IMR-90 (cell line): ENCODE measurements around the gene URI1. TPM values are rescaled to one million over a fixed set of nuclear protein-coding genes. Genes with fewer than 3 reads are reported as not detected.

Experiments
- ATAC-seq: fragments of 200-7000 bp; cut with Tn5 transposase; 2 replicates; pipeline ENCODE4 v1.9.1; 2020; ENCODE audit warnings: low read depth, mild to moderate bottlenecking, moderate library complexity
- BruUV-seq: library from RNA; stranded (reverse); fragments of 400-500 nt; replicated peaks from 2 replicates; lab custom pipeline; 2021; lab: Mats Ljungman, UMichigan
- CTCF ChIA-PET: fragments of 300-600 bp; formaldehyde crosslinking; extraction: SDS; loops from one replicate; lab custom pipeline; 2021; ENCODE audit warnings: antibody characterized with exemption; lab: Yijun Ruan, JAX
- POLR2A ChIA-PET: fragments of 300-600 bp; sonication (Branson Sonifier 250); formaldehyde crosslinking; loops from one replicate; lab custom pipeline; 2022; ENCODE audit warnings: antibody characterized with exemption; ENCODE audit not compliant: unreplicated experiment; lab: Charles Lee
- DNase-seq: peaks from one replicate; pipeline ENCODE4 v3.0.0; 2013
- H2AFZ ChIP-seq: replicated peaks from 2 replicates; pipeline ENCODE3; 2013; ENCODE audit warnings: low read length, mild to moderate bottlenecking; ENCODE audit not compliant: poor library complexity
- H2AK5ac ChIP-seq: 2 replicates; pipeline ENCODE4 v1.6.1; 2013; ENCODE audit warnings: low read depth, low read length, inconsistent platforms
- H2AK9ac ChIP-seq: replicated peaks from 2 replicates; pipeline ENCODE3; 2013; ENCODE audit warnings: mild to moderate bottlenecking, low read depth, low read length, moderate library complexity; ENCODE audit not compliant: poor library complexity
- H2BK120ac ChIP-seq: 2 replicates; pipeline ENCODE4 v1.6.1; 2013; ENCODE audit warnings: low read depth, low read length, inconsistent platforms
- H2BK15ac ChIP-seq: 3 replicates; pipeline ENCODE4 v1.6.1; 2013; ENCODE audit warnings: low read depth, low read length, inconsistent platforms
- H2BK20ac ChIP-seq: 2 replicates; pipeline ENCODE4 v1.6.1; 2013; ENCODE audit warnings: low read depth, mild to moderate bottlenecking, inconsistent platforms, low read length, moderate library complexity
- H2BK5ac ChIP-seq: 2 replicates; pipeline ENCODE4 v1.6.1; 2013; ENCODE audit warnings: mild to moderate bottlenecking, low read depth, low read length, inconsistent platforms; ENCODE audit not compliant: poor library complexity, severe bottlenecking
- H3K14ac ChIP-seq: replicated peaks from 2 replicates; pipeline ENCODE4 v1.6.1; 2013; ENCODE audit warnings: low read depth, low read length, inconsistent platforms
- H3K18ac ChIP-seq: 2 replicates; pipeline ENCODE4 v1.6.1; 2013; ENCODE audit warnings: low read depth, low read length, control low read depth
- H3K23ac ChIP-seq: 2 replicates; pipeline ENCODE4 v1.6.1; 2013; ENCODE audit warnings: low read depth, low read length, inconsistent platforms
- H3K27ac ChIP-seq: 2 replicates; pipeline ENCODE4 v1.5.1; 2013; ENCODE audit warnings: mild to moderate bottlenecking, control low read depth, low read length; ENCODE audit not compliant: insufficient read depth
- H3K27me3 ChIP-seq: 2 replicates; pipeline ENCODE4 v1.6.1; 2013; ENCODE audit warnings: low read length; ENCODE audit not compliant: control insufficient read depth, insufficient read depth
- H3K36me3 ChIP-seq: 2 replicates; pipeline ENCODE4 v1.6.1; 2013; ENCODE audit warnings: low read length, mixed read lengths; ENCODE audit not compliant: control insufficient read depth, insufficient read depth
- H3K4ac ChIP-seq: 2 replicates; pipeline ENCODE4 v1.6.1; 2013; ENCODE audit warnings: low read depth, low read length, inconsistent platforms
- H3K4me1 ChIP-seq: 2 replicates; pipeline ENCODE4 v1.6.1; 2013; ENCODE audit warnings: low read length, mixed read lengths; ENCODE audit not compliant: control insufficient read depth, insufficient read depth
- H3K4me2 ChIP-seq: 2 replicates; pipeline ENCODE4 v1.6.1; 2013; ENCODE audit warnings: low read depth, mild to moderate bottlenecking, control low read depth, low read length, moderate library complexity
- H3K4me3 ChIP-seq: 2 replicates; pipeline ENCODE4 v1.5.1; 2013; ENCODE audit warnings: low read depth, mild to moderate bottlenecking, control low read depth, low read length, moderate library complexity; ENCODE audit not compliant: insufficient read depth
- H3K56ac ChIP-seq: 2 replicates; pipeline ENCODE4 v1.6.1; 2013; ENCODE audit warnings: low read length, inconsistent platforms; ENCODE audit not compliant: insufficient read depth; ENCODE audit errors: extremely low read depth
- H3K79me1 ChIP-seq, 2 experiments: 2 replicates each; pipeline ENCODE4 v1.6.1; 2013; ENCODE audit warnings: low read length in 2 of 2, inconsistent platforms in 1 of 2, low read depth in 1 of 2
- H3K9ac ChIP-seq: 2 replicates; pipeline ENCODE4 v1.6.1; 2013; ENCODE audit warnings: low read depth, low read length, control low read depth
- H3K9me1 ChIP-seq: 2 replicates; pipeline ENCODE4 v1.6.1; 2013; ENCODE audit warnings: low read length, inconsistent platforms; ENCODE audit not compliant: insufficient read depth
- H3K9me3 ChIP-seq: 2 replicates; pipeline ENCODE4 v1.6.1; 2013; ENCODE audit warnings: low read length; ENCODE audit not compliant: control insufficient read depth, insufficient read depth
- H4K20me1 ChIP-seq: 2 replicates; pipeline ENCODE4 v1.6.1; 2013; ENCODE audit warnings: low read length, inconsistent platforms; ENCODE audit not compliant: insufficient read depth
- H4K5ac ChIP-seq: 2 replicates; pipeline ENCODE4 v1.6.1; 2013; ENCODE audit warnings: mild to moderate bottlenecking, low read depth, low read length, control low read depth
- H4K8ac ChIP-seq, 2 experiments: 2 replicates each; pipeline ENCODE4 v1.6.1; 2013; ENCODE audit warnings: low read depth in 2 of 2, low read length in 2 of 2, control low read depth in 1 of 2, inconsistent platforms in 1 of 2
- H4K91ac ChIP-seq: 2 replicates; pipeline ENCODE4 v1.6.1; 2013; ENCODE audit warnings: low read depth, low read length, inconsistent platforms; ENCODE audit not compliant: insufficient read depth
- CEBPB ChIP-seq: IDR thresholded peaks from 2 replicates; pipeline ENCODE4 v1.6.1; 2012; ENCODE audit warnings: low read depth, low read length, improper control_type of control experiment
- MAZ ChIP-seq: IDR thresholded peaks from 2 replicates; pipeline ENCODE4 v1.6.1; 2012; ENCODE audit warnings: low read depth, mild to moderate bottlenecking, low read length, improper control_type of control experiment, moderate library complexity, borderline replicate concordance
- SMC3 ChIP-seq: fragments of 150-350 bp; IDR thresholded peaks from 2 replicates; pipeline ENCODE4 v1.6.1; 2016; ENCODE audit warnings: low read depth, mild to moderate bottlenecking, antibody characterized with exemption, low read length, moderate library complexity
- WGBS, 2 experiments: methylation state at CpG; one replicate each; pipeline versions ENCODE4 v1.1.5 to v1.1.7; 2013; ENCODE audit warnings: missing lambda C conversion rate in 2 of 2; ENCODE audit not compliant: insufficient read length in 1 of 2; ENCODE audit errors: extremely low coverage in 2 of 2; 5-methylcytosine and 5-hydroxymethylcytosine counted together
- dilution Hi-C: fragments of 300-500 bp; cut with HindIII; formaldehyde crosslinking; loops from one replicate; pipeline ENCODE4 v1.14.3; 2018; ENCODE audit warnings: low sequenced_read_pairs; ENCODE audit not compliant: unreplicated experiment
- in situ Hi-C: fragments of 300-500 bp; cut with MboI; formaldehyde crosslinking; loops from 3 replicates; pipeline ENCODE4 v1.14.3; 2019; ENCODE audit warnings: low sequenced_read_pairs, inconsistent platforms, mixed read lengths
- intact Hi-C: fragments of 100-400 bp; cut with micrococcal nuclease; formaldehyde crosslinking; loops from 2 replicates; pipeline ENCODE4 v1.10.0; 2022
- polyA plus RNA-seq, 3 experiments: library from polyadenylated mRNA; depleted of rRNA; stranded (reverse); fragments of >200 nt; gene quantifications; 2 replicates each; pipeline ENCODE4 v1.2.3, GENCODE V29; 2012; ENCODE audit warnings: low replicate concordance in 1 of 3
- total RNA-seq: library from RNA; depleted of rRNA; stranded (reverse); fragments of >200 nt; gene quantifications from 2 replicates; pipeline ENCODE4 v1.2.3, GENCODE V29; 2012

The URI1 gene
- total and polyA plus RNA-seq, 2 of the 4 experiments (the other 2 are of a cell fraction), result 43.2 to 45.3 TPM

DNA sequence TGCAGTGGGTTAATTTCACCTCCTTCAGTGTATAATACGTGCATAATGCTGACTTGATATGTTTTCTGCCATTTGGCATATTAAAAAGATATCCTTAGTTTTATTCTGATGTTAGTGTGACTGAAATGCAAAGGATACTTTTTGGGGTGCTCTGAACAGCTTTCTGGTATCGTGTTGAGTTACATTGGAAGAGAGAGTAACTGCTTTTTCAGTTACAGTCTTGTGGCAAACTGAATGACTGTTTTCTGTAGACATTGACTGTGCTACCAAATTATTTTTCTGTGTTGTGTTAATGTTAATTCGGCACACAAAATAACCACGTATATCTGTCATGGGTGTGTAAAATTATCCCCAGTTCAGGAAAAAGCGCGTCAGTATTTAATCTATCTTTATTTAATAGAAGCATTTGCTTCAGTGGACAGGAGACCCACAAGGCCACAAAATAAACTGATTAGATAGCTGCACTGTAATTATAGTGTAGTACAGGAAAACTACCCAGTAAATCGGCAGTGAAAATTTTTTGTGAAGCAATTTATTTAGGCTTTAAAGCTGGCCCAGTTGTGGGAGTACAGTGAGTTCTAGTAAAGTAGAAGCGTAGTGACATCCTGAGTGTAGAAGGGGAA lies 2.5 kb downstream of the URI1 start (continued):
- TF ChIP-seq CEBPB, result no peak

DNA sequence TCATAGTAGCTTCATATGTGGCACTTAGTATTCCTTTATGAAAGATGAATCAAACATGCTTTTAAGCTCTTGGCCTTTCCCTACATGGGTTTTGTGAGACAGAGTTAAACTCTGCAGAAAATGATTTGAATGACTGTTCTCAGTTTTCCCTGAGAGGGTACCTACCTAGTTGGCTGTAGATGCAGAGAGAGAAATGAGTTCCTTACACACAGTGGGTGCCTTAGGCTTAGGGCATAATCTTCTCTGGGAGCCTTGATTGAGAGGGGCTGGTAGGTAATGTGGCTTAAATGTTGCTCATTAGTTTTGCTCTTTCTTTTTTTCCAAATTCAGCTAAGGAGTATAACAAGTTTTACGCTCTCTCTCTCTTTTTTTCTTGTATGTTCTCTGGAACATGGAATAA lies 3.0 kb downstream of the URI1 start:
- no peak overlapping the region for H2BK15ac ChIP-seq
- no peak overlapping the region for H2BK120ac ChIP-seq
- no peak overlapping the region for H4K5ac ChIP-seq
- ATAC-seq (no peak), DNase-seq (no peak)
- peaks cover 11 to 40% of the 10 kb centered on the region in 2 experiments; a peak in 3 of 4 replicates for H3K79me1 ChIP-seq
- 0 out of 2 replicates have a peak overlapping the region, but pooled peaks have one; percentile 39 for H3K9ac ChIP-seq
- dilution Hi-C loops, result no loop called here
- H2AK5ac ChIP-seq, result no peak overlapping the region
- TF ChIP-seq MAZ (no peak), SMC3 (0 out of 2 replicates have a peak, but pooled peaks have one; percentile 4)
- H3K4me2 ChIP-seq, result peak overlapping the region; percentile 84
- in situ Hi-C loops, result no loop called here
- H2AK9ac ChIP-seq, result no peak overlapping the region
- ChIA-PET POLR2A (no interaction called here), CTCF (interaction anchor here (0.6 to 2.6 kb wide), 2 partner anchors 23 to 212 kb away, joined by 4 to 8 read pairs; no protein-coding TSS in a partner anchor)
- H3K56ac ChIP-seq, result no peak overlapping the region
- H3K27me3 ChIP-seq, result no peaks in the 10 kb centered on the region
- H3K4ac ChIP-seq, result peak overlapping the region; percentile 47; the same call in 1 of the 2 replicates
- H2BK20ac ChIP-seq, result no peak overlapping the region
- H3K23ac ChIP-seq, result no peak overlapping the region
- peaks cover 37% of the 10 kb centered on the region for H4K20me1 ChIP-seq
- H4K8ac ChIP-seq, result no peak overlapping the region
- no peak overlapping the region; the same call in 1 of the 2 replicates for H3K18ac ChIP-seq
- H2AFZ ChIP-seq, result no peak overlapping the region
- H4K91ac ChIP-seq, result no peak overlapping the region
- no peak overlapping the region; the same call in 1 of the 2 replicates for H3K4me3 ChIP-seq
- H3K9me1 ChIP-seq, result peaks cover 7% of the 10 kb centered on the region; the same call in 1 of the 2 replicates
- no peak overlapping the region; the same call in 1 of the 2 replicates for H3K27ac ChIP-seq
- no peaks in the 10 kb centered on the region for H3K36me3 ChIP-seq
- WGBS, 2 experiments, result no CpG with 5 or more reads among the region's 1 CpG
- H2BK5ac ChIP-seq, result peak overlapping the region; percentile 49
- intact Hi-C loops, result loop anchor here (10.0 kb wide), 1 partner anchor 280 kb away; no protein-coding TSS in a partner anchor
- BruUV-seq, result no TSS peak
- no peaks in the 10 kb centered on the region for H3K9me3 ChIP-seq
- peaks cover 8% of the 10 kb centered on the region for H3K4me1 ChIP-seq
- no peak overlapping the region for H3K14ac ChIP-seq
